Measurements from ENCODE around the gene GPR171.

- TF ChIP-seq CTCF (conservative IDR thresholded peaks at IDR 0.05; ENCODE audit: low read length): no peak
- no peak for TF ChIP-seq EZH2phosphoT487 (IDR thresholded peaks at IDR 0.05; ENCODE audit: borderline replicate concordance, low read depth, low read length)
Observed at GRCh38 chr3:151205482-151205881, 2.5 kb upstream of the GPR171 start.

All from OCI-LY7 (cell line).